Activated CD8-positive, alpha-beta T cell treated with anti-CD3 and anti-CD28 coated beads for 36 hours (primary cell): ENCODE results near the gene DEGS2. TPM values are rescaled to one million over a fixed set of nuclear protein-coding genes. Genes with fewer than 3 reads are reported as not detected.

Experiments used
- ATAC-seq: fragments of 200-7000 bp; cut with Tn5 transposase; one replicate; pipeline ENCODE4 v1.10.0; 2021; ENCODE audit warnings: mild to moderate bottlenecking, moderate library complexity
- CTCF ChIA-PET: fragments of 350-600 bp; sonication (Branson Sonifier 250); formaldehyde crosslinking; loops from one replicate; lab custom pipeline; 2021; ENCODE audit warnings: antibody characterized with exemption; lab: Charles Lee
- POLR2A ChIA-PET: fragments of 350-600 bp; sonication (Branson Sonifier 250); formaldehyde crosslinking; loops from one replicate; lab custom pipeline; 2021; ENCODE audit warnings: antibody characterized with exemption; lab: Charles Lee
- DNase-seq: peaks from one replicate; pipeline ENCODE4 v3.0.0-alpha.2; 2020
- H3K27ac Mint-ChIP-seq: one replicate; pipeline ENCODE4 v1.8.0; 2021; ENCODE audit warnings: mild to moderate bottlenecking, mixed read lengths
- H3K27me3 Mint-ChIP-seq: one replicate; pipeline ENCODE4 v1.8.0; 2021; ENCODE audit warnings: mixed read lengths
- H3K36me3 Mint-ChIP-seq: one replicate; pipeline ENCODE4 v1.8.0; 2021; ENCODE audit warnings: low read depth, mixed read lengths
- H3K4me1 Mint-ChIP-seq: one replicate; pipeline ENCODE4 v1.8.0; 2021; ENCODE audit warnings: low read depth, mixed read lengths
- H3K4me3 Mint-ChIP-seq: one replicate; pipeline ENCODE4 v1.8.0; 2021; ENCODE audit warnings: mild to moderate bottlenecking, moderate library complexity, mixed read lengths
- H3K9me3 Mint-ChIP-seq: one replicate; pipeline ENCODE4 v1.8.0; 2021; ENCODE audit warnings: mixed read lengths
- intact Hi-C: fragments of 100-400 bp; cut with micrococcal nuclease; formaldehyde crosslinking; loops from one replicate; pipeline ENCODE4 v1.10.0; 2022
- total RNA-seq, 2 experiments: library from RNA; stranded (reverse); gene quantifications; one replicate each; pipeline ENCODE4 v1.2.3, GENCODE V29; 2021
- TF ChIP-seq, protein P1 (sequence below): fragments of 200-600 bp; IDR thresholded peaks from one replicate; pipeline ENCODE4 v1.8.0; 2022; ENCODE audit warnings: antibody characterized with exemption, mild to moderate bottlenecking

DEGS2 gene
- total RNA-seq, 2 experiments from 2014 or later, result 2.6 to 3.1 TPM

- Mint-ChIP-seq H3K4me3 (no peak overlapping the region), H3K27ac (no peak overlapping the region), H3K27me3 (peaks cover 1% of the 10 kb centered on the region), H3K4me1 (no peaks in the 10 kb centered on the region), H3K36me3 (no peaks in the 10 kb centered on the region), H3K9me3 (no peaks in the 10 kb centered on the region)
- DNase-seq, result no peak
- POLR2A ChIA-PET, result no interaction called here
- no peak for ATAC-seq
- CTCF ChIA-PET, result no interaction called here
- TF ChIP-seq, protein P1, sequence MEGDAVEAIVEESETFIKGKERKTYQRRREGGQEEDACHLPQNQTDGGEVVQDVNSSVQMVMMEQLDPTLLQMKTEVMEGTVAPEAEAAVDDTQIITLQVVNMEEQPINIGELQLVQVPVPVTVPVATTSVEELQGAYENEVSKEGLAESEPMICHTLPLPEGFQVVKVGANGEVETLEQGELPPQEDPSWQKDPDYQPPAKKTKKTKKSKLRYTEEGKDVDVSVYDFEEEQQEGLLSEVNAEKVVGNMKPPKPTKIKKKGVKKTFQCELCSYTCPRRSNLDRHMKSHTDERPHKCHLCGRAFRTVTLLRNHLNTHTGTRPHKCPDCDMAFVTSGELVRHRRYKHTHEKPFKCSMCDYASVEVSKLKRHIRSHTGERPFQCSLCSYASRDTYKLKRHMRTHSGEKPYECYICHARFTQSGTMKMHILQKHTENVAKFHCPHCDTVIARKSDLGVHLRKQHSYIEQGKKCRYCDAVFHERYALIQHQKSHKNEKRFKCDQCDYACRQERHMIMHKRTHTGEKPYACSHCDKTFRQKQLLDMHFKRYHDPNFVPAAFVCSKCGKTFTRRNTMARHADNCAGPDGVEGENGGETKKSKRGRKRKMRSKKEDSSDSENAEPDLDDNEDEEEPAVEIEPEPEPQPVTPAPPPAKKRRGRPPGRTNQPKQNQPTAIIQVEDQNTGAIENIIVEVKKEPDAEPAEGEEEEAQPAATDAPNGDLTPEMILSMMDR, result no peak
- intact Hi-C loops, result no loop called here
These were observed 17.4 kb upstream of the DEGS2 start for GRCh38 chr14:100176811-100177327.

- intact Hi-C loops, result no loop called here
- Mint-ChIP-seq H3K4me1 (peaks cover 3% of the 10 kb centered on the region), H3K36me3 (no peaks in the 10 kb centered on the region), H3K27me3 (peaks cover 3% of the 10 kb centered on the region), H3K27ac (no peak overlapping the region), H3K4me3 (no peak overlapping the region), H3K9me3 (no peaks in the 10 kb centered on the region)
- TF ChIP-seq, protein P1, result no peak
- ChIA-PET CTCF (interaction anchor here (1.9 kb wide), 1 partner anchor 20 kb away, joined by 5 read pairs; no protein-coding TSS in a partner anchor), POLR2A (interaction anchor here (0.6 kb wide), 2 partner anchors 39 to 189 kb away, joined by 3 read pairs; no protein-coding TSS in a partner anchor)
- ATAC-seq (no peak), DNase-seq (no peak)
These were observed 13.9 kb upstream of the DEGS2 start for GRCh38 chr14:100173353-100173752.

- peaks cover 3% of the 10 kb centered on the region for H3K27me3 Mint-ChIP-seq
- ATAC-seq (no peak), DNase-seq (no peak)
- POLR2A ChIA-PET, result interaction anchor here (0.6 kb wide), 1 partner anchor 190 kb away, joined by 3 read pairs; no protein-coding TSS in a partner anchor
- no peaks in the 10 kb centered on the region for H3K36me3 Mint-ChIP-seq
- no peaks in the 10 kb centered on the region for H3K9me3 Mint-ChIP-seq
- peaks cover 4% of the 10 kb centered on the region for H3K4me1 Mint-ChIP-seq
- no peak overlapping the region for H3K4me3 Mint-ChIP-seq
- H3K27ac Mint-ChIP-seq, result no peak overlapping the region
- intact Hi-C loops, result no loop called here
- TF ChIP-seq, protein P1, result no peak
- CTCF ChIA-PET, result interaction anchor here (0.9 kb wide), 1 partner anchor 18 kb away, joined by 3 read pairs; no protein-coding TSS in a partner anchor
These were observed 13.4 kb upstream of the DEGS2 start for GRCh38 chr14:100172811-100173210.

DNA sequence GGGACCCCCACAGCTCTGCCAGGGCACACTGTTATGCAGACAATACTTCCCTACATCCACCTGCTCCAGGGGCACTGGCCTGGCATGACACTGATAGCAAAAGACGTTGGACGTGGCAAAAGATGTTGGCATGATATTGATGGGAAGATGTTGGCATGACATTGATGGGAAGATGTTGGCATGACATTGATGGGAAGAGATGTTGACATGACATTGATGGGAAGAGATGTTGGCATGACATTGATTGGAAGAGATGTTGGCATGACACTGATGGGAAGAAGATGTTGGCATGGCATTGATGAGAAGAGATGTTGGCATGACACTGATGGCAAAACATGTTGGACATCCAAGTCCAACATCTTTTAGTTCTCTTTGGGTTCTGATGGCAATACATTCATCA, 11.4 kb upstream of the DEGS2 start:
- H3K27ac Mint-ChIP-seq, result no peak overlapping the region
- DNase-seq (no peak), ATAC-seq (no peak)
- H3K36me3 Mint-ChIP-seq, result no peaks in the 10 kb centered on the region
- ChIA-PET CTCF (no interaction called here), POLR2A (no interaction called here)
- TF ChIP-seq, protein P1, result no peak
- peaks cover 3% of the 10 kb centered on the region for H3K27me3 Mint-ChIP-seq
- peaks cover 10% of the 10 kb centered on the region for H3K4me1 Mint-ChIP-seq
- H3K9me3 Mint-ChIP-seq, result no peaks in the 10 kb centered on the region
- H3K4me3 Mint-ChIP-seq, result no peak overlapping the region
- intact Hi-C loops, result no loop called here

GRCh38 chr14:100168506-100168905, 9.1 kb upstream of the DEGS2 start:
- Mint-ChIP-seq H3K9me3 (no peaks in the 10 kb centered on the region), H3K27me3 (peaks cover 3% of the 10 kb centered on the region), H3K4me3 (no peak overlapping the region), H3K4me1 (peaks cover 10% of the 10 kb centered on the region), H3K36me3 (no peaks in the 10 kb centered on the region), H3K27ac (no peak overlapping the region)
- ChIA-PET CTCF (no interaction called here), POLR2A (no interaction called here)
- TF ChIP-seq, protein P1, result no peak
- no peak for ATAC-seq
- no peak for DNase-seq
- intact Hi-C loops, result no loop called here
